CD4-positive, alpha-beta T cell treated with Interleukin-6 for 4 hours (primary cell): ENCODE data around the gene CMTM3.
"Not testable (repeated sequence)": the region's sequence is repeated elsewhere in the genome, so short reads cannot be mapped to it uniquely, and the experiment has no call there.

ENCODE experiments used
- DNase-seq: peaks from one replicate; pipeline ENCODE4 v3.0.0-alpha.2; 2020; ENCODE audit warnings: mixed read lengths

The CMTM3 gene

GRCh38 chr16:66604376-66605176, at the start of gene CMTM3:
CMTM3 (plus strand) TSS chr16:66604704; CDS start chr16:66604806, 102 bp downstream.
- DNase-seq: peak; percentile 78

- DNase-seq: no peak
Observed at GRCh38 chr16:66560107-66560506, 44.4 kb upstream of the CMTM3 start.

GRCh38 chr16:66561381-66562080, 43.0 kb upstream of the CMTM3 start:
- no peak for DNase-seq

- DNase-seq: no peak
Observed at GRCh38 chr16:66562409-66562808, 42.1 kb upstream of the CMTM3 start.

- DNase-seq: no peak
Observed at GRCh38 chr16:66562986-66563385, 41.5 kb upstream of the CMTM3 start.

- DNase-seq: no peak
Observed at GRCh38 chr16:66563574-66564334, 40.8 kb upstream of the CMTM3 start.

GRCh38 chr16:66566051-66566901, 38.2 kb upstream of the CMTM3 start, which contains the start of gene CMTM1:
CMTM1 (plus strand) TSS chr16:66566439; CDS start chr16:66566514, 75 bp downstream.
- no peak for DNase-seq

GRCh38 chr16:66567270-66567669, 37.2 kb upstream of the CMTM3 start:
- DNase-seq: not testable (repeated sequence)

- no peak for DNase-seq
Observed at GRCh38 chr16:66568355-66568754, 36.1 kb upstream of the CMTM3 start.

- DNase-seq: no peak
Observed at GRCh38 chr16:66569131-66569530, 35.4 kb upstream of the CMTM3 start.

GRCh38 chr16:66569827-66570405, 34.6 kb upstream of the CMTM3 start:
- DNase-seq: no peak

GRCh38 chr16:66572356-66572755, 32.1 kb upstream of the CMTM3 start:
- no peak for DNase-seq

GRCh38 chr16:66574081-66574480, 30.4 kb upstream of the CMTM3 start:
- no peak for DNase-seq

- DNase-seq: no peak
Observed at GRCh38 chr16:66574531-66574930, 30.0 kb upstream of the CMTM3 start.

GRCh38 chr16:66575060-66575459, 29.4 kb upstream of the CMTM3 start:
- DNase-seq: no peak

- DNase-seq: no peak
Observed at GRCh38 chr16:66576296-66576695, 28.2 kb upstream of the CMTM3 start.

GRCh38 chr16:66578651-66579531, 25.6 kb upstream of the CMTM3 start, which contains the start of gene CMTM2:
CMTM2 (plus strand) TSS chr16:66579463; CDS start chr16:66579608, 145 bp downstream.
- DNase-seq: peak; percentile 47

- DNase-seq: no peak
Observed at GRCh38 chr16:66580605-66581209, 23.8 kb upstream of the CMTM3 start.

- DNase-seq: no peak
Observed at GRCh38 chr16:66581246-66581952, 23.1 kb upstream of the CMTM3 start.
